Stimulated activated effector memory CD8-positive, alpha-beta T cell treated with anti-CD3 and anti-CD28 coated beads, Interleukin-12 subunit alpha, Interleukin-12 subunit beta, amount 100 ng/mL, for 72 hours (primary cell): ENCODE data around the gene ATF6B.
"Not testable (repeated sequence)": the region's sequence is repeated elsewhere in the genome, so short reads cannot be mapped to it uniquely, and the experiment has no call there.

ENCODE experiments used
- ATAC-seq: fragments of 150-1000 bp; cut with Tn5 transposase; 2 replicates; pipeline ENCODE4 v1.10.0; 2021
- DNase-seq, 2 donors: peaks; one replicate each; pipeline ENCODE4 v3.0.0; 2021 to 2022; ENCODE audit warnings: low spot score in 2 of 2
- H3K27ac Mint-ChIP-seq: one replicate; pipeline ENCODE4 v1.8.0; 2022; ENCODE audit warnings: mild to moderate bottlenecking, mixed read lengths
- H3K36me3 Mint-ChIP-seq: one replicate; pipeline ENCODE4 v1.8.0; 2022; ENCODE audit warnings: mild to moderate bottlenecking, mixed read lengths
- H3K4me1 Mint-ChIP-seq: one replicate; pipeline ENCODE4 v1.8.0; 2022; ENCODE audit warnings: mixed read lengths
- H3K4me3 Mint-ChIP-seq: one replicate; pipeline ENCODE4 v1.8.0; 2022; ENCODE audit warnings: mild to moderate bottlenecking, mixed read lengths
- H3K9me3 Mint-ChIP-seq: one replicate; pipeline ENCODE4 v1.8.0; 2022; ENCODE audit warnings: mixed read lengths

ATF6B gene

GRCh38 chr6:32109114-32109764 is 18.8 kb downstream of the ATF6B start, which contains the start of gene TNXB:
Gene TNXB (minus strand): TSS chr6:32109338. CDS start chr6:32098198, 11,140 bp downstream.
- DNase-seq (no peak), ATAC-seq (peak; percentile 33)
- Mint-ChIP-seq H3K4me1 (peaks cover 32% of the 10 kb centered on the region), H3K27ac (peak within 1 kb of the TSS; percentile 65), H3K9me3 (no peaks in the 10 kb centered on the region), H3K4me3 (no peak within 1 kb of the TSS), H3K36me3 (peaks cover 21% of the 10 kb centered on the region)

- ATAC-seq = no peak
- Mint-ChIP-seq H3K9me3 (no peaks in the 10 kb centered on the region), H3K4me3 (no peak overlapping the region), H3K27ac (peak overlapping the region; percentile 21), H3K36me3 (peaks cover 16% of the 10 kb centered on the region), H3K4me1 (peaks cover 32% of the 10 kb centered on the region)
- DNase-seq = no peak
These were observed 19.3 kb downstream of the ATF6B start for GRCh38 chr6:32108727-32109113.

- DNase-seq (no peak), ATAC-seq (peak; percentile 9)
- no peaks in the 10 kb centered on the region for H3K9me3 Mint-ChIP-seq
- peak overlapping the region; percentile 65 for H3K27ac Mint-ChIP-seq
- peaks cover 32% of the 10 kb centered on the region for H3K4me1 Mint-ChIP-seq
- no peak overlapping the region for H3K4me3 Mint-ChIP-seq
- peaks cover 11% of the 10 kb centered on the region for H3K36me3 Mint-ChIP-seq
These were observed 19.9 kb downstream of the ATF6B start for GRCh38 chr6:32108094-32108627.

- DNase-seq (no peak), ATAC-seq (no peak)
- Mint-ChIP-seq H3K4me1 (peaks cover 31% of the 10 kb centered on the region), H3K4me3 (no peak overlapping the region), H3K36me3 (peaks cover 5% of the 10 kb centered on the region), H3K9me3 (no peaks in the 10 kb centered on the region), H3K27ac (peak overlapping the region; percentile 65)
These were observed 20.6 kb downstream of the ATF6B start for GRCh38 chr6:32107406-32107805.

GRCh38 chr6:32105433-32105832 is 22.6 kb downstream of the ATF6B start:
- H3K9me3 Mint-ChIP-seq = no peaks in the 10 kb centered on the region
- no peak overlapping the region for H3K27ac Mint-ChIP-seq
- no peak overlapping the region for H3K4me3 Mint-ChIP-seq
- ATAC-seq (no peak), DNase-seq (no peak)
- peaks cover 28% of the 10 kb centered on the region for H3K4me1 Mint-ChIP-seq
- peaks cover 5% of the 10 kb centered on the region for H3K36me3 Mint-ChIP-seq

GRCh38 chr6:32102255-32102654 is 25.8 kb downstream of the ATF6B start:
- Mint-ChIP-seq H3K9me3 (no peaks in the 10 kb centered on the region), H3K4me3 (no peak overlapping the region), H3K27ac (no peak overlapping the region), H3K4me1 (no peaks in the 10 kb centered on the region), H3K36me3 (no peaks in the 10 kb centered on the region)
- DNase-seq (no peak), ATAC-seq (no peak)

GRCh38 chr6:32100251-32100650 is 27.8 kb downstream of the ATF6B start:
- not testable (repeated sequence) for H3K4me3 Mint-ChIP-seq, DNase-seq, H3K27ac Mint-ChIP-seq, H3K36me3 Mint-ChIP-seq, H3K4me1 Mint-ChIP-seq, H3K9me3 Mint-ChIP-seq, ATAC-seq

GRCh38 chr6:32097364-32097763 is 30.7 kb downstream of the ATF6B start:
- ATAC-seq (peak; percentile 17), DNase-seq (no peak)
- H3K4me1 Mint-ChIP-seq = peaks cover 5% of the 10 kb centered on the region
- H3K4me3 Mint-ChIP-seq = no peak overlapping the region
- no peaks in the 10 kb centered on the region for H3K9me3 Mint-ChIP-seq
- no peak overlapping the region for H3K27ac Mint-ChIP-seq
- H3K36me3 Mint-ChIP-seq = no peaks in the 10 kb centered on the region

GRCh38 chr6:32096394-32097258 is 31.4 kb downstream of the ATF6B start:
- DNase-seq = no peak
- no peak overlapping the region for H3K4me3 Mint-ChIP-seq

GRCh38 chr6:32096087-32096393 is 32.0 kb downstream of the ATF6B start:
- Mint-ChIP-seq H3K4me3 (no peak overlapping the region), H3K27ac (no peak overlapping the region), H3K36me3 (no peaks in the 10 kb centered on the region), H3K4me1 (peaks cover 5% of the 10 kb centered on the region), H3K9me3 (no peaks in the 10 kb centered on the region)
- DNase-seq (no peak), ATAC-seq (no peak)

More at GRCh38 chr6:32096394-32097258, 31.4 kb downstream of the ATF6B start:
- no peak overlapping the region for H3K27ac Mint-ChIP-seq
- peaks cover 5% of the 10 kb centered on the region for H3K4me1 Mint-ChIP-seq
- ATAC-seq = peak; percentile 33
- H3K36me3 Mint-ChIP-seq = no peaks in the 10 kb centered on the region
- H3K9me3 Mint-ChIP-seq = no peaks in the 10 kb centered on the region

- no peak for ATAC-seq
- Mint-ChIP-seq H3K27ac (no peak overlapping the region), H3K4me3 (no peak overlapping the region), H3K36me3 (no peaks in the 10 kb centered on the region), H3K4me1 (peaks cover 5% of the 10 kb centered on the region), H3K9me3 (no peaks in the 10 kb centered on the region)
- DNase-seq = no peak
These were observed 32.5 kb downstream of the ATF6B start for GRCh38 chr6:32095338-32096086.

- H3K27ac Mint-ChIP-seq = no peak overlapping the region
- ATAC-seq (no peak), DNase-seq (no peak)
- H3K9me3 Mint-ChIP-seq = no peaks in the 10 kb centered on the region
- no peak overlapping the region for H3K4me3 Mint-ChIP-seq
- H3K36me3 Mint-ChIP-seq = no peaks in the 10 kb centered on the region
- peaks cover 11% of the 10 kb centered on the region for H3K4me1 Mint-ChIP-seq
These were observed 35.1 kb downstream of the ATF6B start for GRCh38 chr6:32092760-32093497.

- DNase-seq (no peak), ATAC-seq (no peak)
- no peaks in the 10 kb centered on the region for H3K9me3 Mint-ChIP-seq
- H3K36me3 Mint-ChIP-seq = no peaks in the 10 kb centered on the region
- H3K4me3 Mint-ChIP-seq = no peak overlapping the region
- H3K27ac Mint-ChIP-seq = no peak overlapping the region
- peaks cover 22% of the 10 kb centered on the region for H3K4me1 Mint-ChIP-seq
These were observed 38.8 kb downstream of the ATF6B start for GRCh38 chr6:32089082-32089828.

GRCh38 chr6:32088487-32089049 is 39.5 kb downstream of the ATF6B start:
- Mint-ChIP-seq H3K27ac (no peak overlapping the region), H3K36me3 (no peaks in the 10 kb centered on the region), H3K4me3 (no peak overlapping the region), H3K4me1 (peaks cover 22% of the 10 kb centered on the region), H3K9me3 (no peaks in the 10 kb centered on the region)
- DNase-seq (no peak), ATAC-seq (no peak)
